Prostate gland (tissue), 2 donors: ENCODE data around the gene MTARC2. TPM values are rescaled to one million over a fixed set of nuclear protein-coding genes. Genes with fewer than 3 reads are reported as not detected.

Experiments used
- DNase-seq: peaks from one replicate; pipeline ENCODE4 v3.0.0-alpha.2; 2019; ENCODE audit warnings: low spot score
- H3K27ac ChIP-seq, 2 donors: fragments of 200-600 bp; sonication (generic); 2 replicates each; pipeline ENCODE4 v1.5.1; 2017 to 2019
- H3K27me3 ChIP-seq: fragments of 200-600 bp; sonication (generic); replicated peaks from 2 replicates; pipeline ENCODE4 v1.5.1; 2019; ENCODE audit not compliant: insufficient read depth
- H3K36me3 ChIP-seq, 2 donors: fragments of 200-600 bp; sonication (generic); 1 replicate in 1 of 2; 2 replicates in 1 of 2; pipeline versions ENCODE4 v1.5.1 to v1.8.1; 2017 to 2019
- H3K4me1 ChIP-seq: fragments of 200-600 bp; sonication (generic); replicated peaks from 2 replicates; pipeline ENCODE4 v1.5.1; 2019
- H3K4me3 ChIP-seq, 2 donors: fragments of 200-600 bp; sonication (generic); 2 replicates each; pipeline ENCODE4 v1.5.1; 2017 to 2019
- H3K9me3 ChIP-seq: fragments of 200-600 bp; sonication (generic); 2 replicates; pipeline ENCODE4 v1.5.1; 2017
- POLR2A ChIP-seq: fragments of 450-650 bp; IDR thresholded peaks from one replicate; pipeline ENCODE4 v1.6.1; 2016; ENCODE audit warnings: antibody characterized with exemption, mild to moderate bottlenecking
- POLR2AphosphoS5 ChIP-seq: sonication (generic); formaldehyde crosslinking; IDR thresholded peaks from one replicate; pipeline ENCODE4 v1.6.1; 2017; ENCODE audit warnings: antibody characterized with exemption
- WGBS: methylation state at CpG from one replicate; pipeline ENCODE4 v1.1.5; 2018; 5-methylcytosine and 5-hydroxymethylcytosine counted together
- intact Hi-C: fragments of 100-400 bp; cut with DNase I; formaldehyde crosslinking; loops from one replicate; pipeline ENCODE4 v1.14.2; 2022
- total RNA-seq, 2 donors: library from RNA; depleted of rRNA; stranded (reverse); fragments of >200 nt; gene quantifications; one replicate each; pipeline ENCODE4 v1.1.0, GENCODE V29; 2016
- TF ChIP-seq, protein P1 (sequence below), 4 experiments: fragments of 200-600 bp in 2 of 4; fragments of 450-650 bp in 2 of 4; sonication (generic) in 2 of 4; IDR thresholded peaks; 1 replicate in 3 of 4; 2 replicates in 1 of 4; pipeline ENCODE4 v1.5.1; 2016 to 2019; ENCODE audit warnings: antibody characterized with exemption in 4 of 4, mild to moderate bottlenecking in 2 of 4, moderate library complexity in 2 of 4

Gene MTARC2
- total RNA-seq, 2 donors from 2014 or later = 22.2 to 44.4 TPM

DNA sequence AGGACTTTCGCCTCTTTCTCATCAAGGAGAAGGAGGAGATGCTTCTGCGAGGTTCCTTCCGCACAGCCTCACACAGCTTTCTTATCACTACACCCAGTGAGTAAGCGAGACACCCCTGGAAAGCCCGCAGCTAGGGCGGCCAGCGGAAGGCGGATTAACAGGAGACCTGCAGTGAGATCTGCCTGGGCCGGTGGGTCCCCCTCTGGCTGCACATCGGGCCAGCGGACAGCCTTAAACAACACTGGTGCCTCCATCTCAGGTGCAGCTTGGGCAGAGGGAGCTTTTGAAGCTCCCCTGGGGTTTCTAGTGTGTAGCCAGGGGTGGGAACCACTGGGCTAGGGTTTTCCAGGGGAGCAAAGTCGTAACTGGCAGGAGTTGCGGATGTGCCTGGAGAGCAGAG is 21.1 kb downstream of the MTARC2 start:
- no peaks in the 10 kb centered on the region for H3K27me3 ChIP-seq
- intact Hi-C loops = no loop called here
- no peaks in the 10 kb centered on the region for H3K9me3 ChIP-seq
- H3K36me3 ChIP-seq = no peaks in the 10 kb centered on the region
- WGBS = 98% methylated on average over 13 of the region's 13 CpGs
- H3K27ac ChIP-seq = no peak overlapping the region
- no peaks in the 10 kb centered on the region for H3K4me1 ChIP-seq
- no peak overlapping the region for H3K4me3 ChIP-seq
- TF ChIP-seq, protein P1, sequence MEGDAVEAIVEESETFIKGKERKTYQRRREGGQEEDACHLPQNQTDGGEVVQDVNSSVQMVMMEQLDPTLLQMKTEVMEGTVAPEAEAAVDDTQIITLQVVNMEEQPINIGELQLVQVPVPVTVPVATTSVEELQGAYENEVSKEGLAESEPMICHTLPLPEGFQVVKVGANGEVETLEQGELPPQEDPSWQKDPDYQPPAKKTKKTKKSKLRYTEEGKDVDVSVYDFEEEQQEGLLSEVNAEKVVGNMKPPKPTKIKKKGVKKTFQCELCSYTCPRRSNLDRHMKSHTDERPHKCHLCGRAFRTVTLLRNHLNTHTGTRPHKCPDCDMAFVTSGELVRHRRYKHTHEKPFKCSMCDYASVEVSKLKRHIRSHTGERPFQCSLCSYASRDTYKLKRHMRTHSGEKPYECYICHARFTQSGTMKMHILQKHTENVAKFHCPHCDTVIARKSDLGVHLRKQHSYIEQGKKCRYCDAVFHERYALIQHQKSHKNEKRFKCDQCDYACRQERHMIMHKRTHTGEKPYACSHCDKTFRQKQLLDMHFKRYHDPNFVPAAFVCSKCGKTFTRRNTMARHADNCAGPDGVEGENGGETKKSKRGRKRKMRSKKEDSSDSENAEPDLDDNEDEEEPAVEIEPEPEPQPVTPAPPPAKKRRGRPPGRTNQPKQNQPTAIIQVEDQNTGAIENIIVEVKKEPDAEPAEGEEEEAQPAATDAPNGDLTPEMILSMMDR (IDR thresholded peaks at IDR 0.05) = no peak
- TF ChIP-seq POLR2A (no peak), POLR2AphosphoS5 (no peak)
- DNase-seq = no peak

GRCh38 chr1:220770245-220770913 is 22.3 kb downstream of the MTARC2 start:
- intact Hi-C loops = loop anchor here (10.0 kb wide), 1 partner anchor 496 kb away; the partner anchor contains the start of gene RAB3GAP2
- Histone ChIP-seq H3K27me3 (no peaks in the 10 kb centered on the region), H3K4me3 (no peak overlapping the region), H3K9me3 (no peaks in the 10 kb centered on the region), H3K36me3 (no peaks in the 10 kb centered on the region), H3K27ac (no peak overlapping the region), H3K4me1 (no peaks in the 10 kb centered on the region)
- WGBS = 91% methylated on average over 15 of the region's 15 CpGs
- DNase-seq = no peak
- TF ChIP-seq, protein P1 (IDR thresholded peaks at IDR 0.05) = no peak
- TF ChIP-seq POLR2AphosphoS5 (no peak), POLR2A (no peak)

- no peak overlapping the region for H3K4me3 ChIP-seq
- H3K9me3 ChIP-seq = no peaks in the 10 kb centered on the region
- no peaks in the 10 kb centered on the region for H3K4me1 ChIP-seq
- WGBS = 88% methylated on average over 4 of the region's 4 CpGs
- H3K27me3 ChIP-seq = no peaks in the 10 kb centered on the region
- H3K27ac ChIP-seq = no peak overlapping the region
- no peaks in the 10 kb centered on the region for H3K36me3 ChIP-seq
- intact Hi-C loops = loop anchor here (10.0 kb wide), 1 partner anchor 498 kb away; the partner anchor contains the start of gene RAB3GAP2
- TF ChIP-seq, protein P1 (IDR thresholded peaks at IDR 0.05) = no peak
- no peak for TF ChIP-seq POLR2A
- no peak for TF ChIP-seq POLR2AphosphoS5
- no peak for DNase-seq
These were observed 24.7 kb downstream of the MTARC2 start for GRCh38 chr1:220772846-220773245.

- TF ChIP-seq POLR2A (no peak), POLR2AphosphoS5 (no peak)
- TF ChIP-seq, protein P1 (IDR thresholded peaks at IDR 0.05) = peak; percentile 55 to 80 (median 61)
- Histone ChIP-seq H3K9me3 (no peaks in the 10 kb centered on the region), H3K36me3 (no peaks in the 10 kb centered on the region), H3K4me3 (no peak overlapping the region), H3K4me1 (no peaks in the 10 kb centered on the region), H3K27me3 (no peaks in the 10 kb centered on the region), H3K27ac (no peak overlapping the region)
- DNase-seq = no peak
- intact Hi-C loops = loop anchor here (5.0 to 10.0 kb wide), 2 partner anchors 83 to 501 kb away; partner anchors contain the start of genes C1orf115 and RAB3GAP2
- 49% methylated on average over 8 of the region's 8 CpGs for WGBS
These were observed 27.2 kb downstream of the MTARC2 start for GRCh38 chr1:220775240-220775853.
